Neuron (in vitro differentiated cells): Measurements from ENCODE around the gene TBC1D17.

Experiments used
- H2AFZ ChIP-seq: one replicate; pipeline ENCODE4 v1.6.1; 2013; ENCODE audit warnings: low read depth, mild to moderate bottlenecking, inconsistent platforms, low read length, moderate library complexity
- H3K27me3 ChIP-seq: one replicate; pipeline ENCODE4 v1.6.1; 2013; ENCODE audit warnings: low read length; ENCODE audit not compliant: insufficient read depth
- H3K36me3 ChIP-seq: one replicate; pipeline ENCODE4 v1.6.1; 2013; ENCODE audit warnings: low read length; ENCODE audit not compliant: insufficient read depth
- H3K4me1 ChIP-seq: one replicate; pipeline ENCODE4 v1.6.1; 2013; ENCODE audit warnings: low read length; ENCODE audit not compliant: insufficient read depth
- H3K4me3 ChIP-seq: 2 replicates; pipeline ENCODE4 v1.5.1; 2013; ENCODE audit warnings: mild to moderate bottlenecking, low read length, moderate library complexity
- H3K9me3 ChIP-seq: one replicate; pipeline ENCODE4 v1.6.1; 2013; ENCODE audit warnings: low read length

TBC1D17 gene

DNA sequence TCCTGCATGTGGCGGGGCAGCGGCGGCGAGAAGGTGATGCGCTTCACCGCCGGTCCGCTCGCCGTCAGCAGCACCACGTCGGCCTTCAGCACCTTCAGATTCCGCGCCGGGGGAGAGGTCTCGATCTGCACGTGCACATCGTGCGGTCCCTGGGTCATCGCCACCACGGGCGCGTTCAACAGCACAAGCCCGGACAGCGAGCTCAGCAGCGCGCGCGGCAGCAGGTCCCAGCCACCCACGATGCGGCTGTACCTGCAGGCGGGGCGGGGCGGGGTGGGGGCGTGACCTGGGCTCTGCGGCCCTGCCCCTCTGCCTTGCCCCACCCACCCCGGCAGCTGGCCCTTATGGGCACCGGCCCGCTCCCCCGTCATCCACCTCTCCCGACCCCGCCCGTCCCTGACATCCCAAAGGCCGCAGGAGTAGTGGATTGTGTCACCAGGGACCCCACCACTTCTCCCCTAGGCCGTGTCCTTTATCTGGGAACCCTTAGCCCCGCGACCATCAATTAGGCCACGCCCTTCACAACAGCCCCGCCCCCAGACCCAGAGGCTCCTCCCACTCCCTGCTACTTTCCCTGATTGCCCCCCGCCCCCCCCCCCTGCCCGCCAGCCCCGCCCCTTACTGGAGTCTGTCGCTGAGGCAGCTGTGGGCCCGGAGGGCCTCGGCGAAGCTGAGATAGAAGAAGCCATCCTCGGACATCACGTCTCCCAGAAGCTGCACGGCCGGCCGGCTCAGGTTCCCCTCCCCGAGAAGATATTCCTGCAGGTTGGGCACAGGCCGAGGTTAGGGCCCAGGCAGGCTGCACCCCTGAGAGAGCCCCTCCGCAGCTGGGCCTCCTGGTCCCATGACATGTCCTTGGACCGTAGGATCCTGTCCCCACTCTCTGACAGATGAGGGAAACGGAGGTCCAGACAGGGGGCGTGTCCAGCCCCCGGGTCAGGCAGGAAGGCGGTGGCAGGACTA is 13.1 kb downstream of the TBC1D17 start:
- peaks cover 3% of the 10 kb centered on the region for H3K9me3 ChIP-seq
- H3K27me3 ChIP-seq, result no peaks in the 10 kb centered on the region
- H2AFZ ChIP-seq, result no peak overlapping the region
- H3K36me3 ChIP-seq, result peaks cover 2% of the 10 kb centered on the region
- H3K4me1 ChIP-seq, result no peaks in the 10 kb centered on the region
- H3K4me3 ChIP-seq, result no peak overlapping the region

DNA sequence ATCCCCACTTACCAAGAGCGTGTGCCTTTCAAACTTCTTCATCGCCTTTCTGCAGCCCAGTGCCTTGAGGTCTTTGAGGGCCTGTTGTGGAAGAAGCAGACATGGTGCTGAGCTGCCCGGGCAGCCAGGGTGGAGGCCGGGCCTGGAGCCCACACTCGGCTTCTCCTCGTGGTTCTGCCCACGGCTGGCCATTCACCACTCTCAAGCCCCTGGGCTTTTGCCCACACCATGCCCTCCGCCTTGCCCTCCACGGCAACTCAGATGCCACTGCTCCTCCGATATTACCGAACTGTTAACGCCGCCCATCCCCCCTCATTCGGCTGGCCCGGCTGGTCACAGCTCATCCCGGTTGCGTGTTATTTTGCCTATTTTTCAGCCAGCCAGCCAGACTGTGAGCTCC is 13.9 kb downstream of the TBC1D17 start:
- H3K4me3 ChIP-seq, result no peak overlapping the region
- H2AFZ ChIP-seq, result no peak overlapping the region
- no peaks in the 10 kb centered on the region for H3K27me3 ChIP-seq
- peaks cover 3% of the 10 kb centered on the region for H3K9me3 ChIP-seq
- no peaks in the 10 kb centered on the region for H3K4me1 ChIP-seq
- H3K36me3 ChIP-seq, result peaks cover 2% of the 10 kb centered on the region

DNA sequence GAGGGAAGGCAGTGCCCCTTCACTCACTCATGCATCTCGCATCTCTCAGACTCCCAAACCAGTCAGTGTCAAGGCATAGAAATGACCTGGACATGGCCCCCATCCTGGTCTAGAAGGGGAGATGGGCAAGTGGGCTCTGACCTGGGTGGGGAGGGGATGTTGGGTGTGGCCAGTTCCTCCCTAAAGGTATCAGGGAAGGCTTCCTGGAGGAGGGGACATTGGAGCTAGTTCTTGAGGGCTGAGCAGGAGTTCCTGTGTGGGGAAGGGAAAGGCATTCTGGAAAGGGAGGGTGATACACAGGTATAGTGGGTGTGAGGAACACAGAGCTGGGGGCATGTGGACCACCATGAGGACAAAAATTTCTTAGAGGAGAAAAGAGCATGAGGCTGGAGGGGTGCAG is 15.2 kb downstream of the TBC1D17 start:
- no peak overlapping the region for H2AFZ ChIP-seq
- no peak overlapping the region for H3K4me3 ChIP-seq
- peaks cover 2% of the 10 kb centered on the region for H3K36me3 ChIP-seq
- peaks cover 3% of the 10 kb centered on the region for H3K9me3 ChIP-seq
- peaks cover 4% of the 10 kb centered on the region for H3K4me1 ChIP-seq
- peaks cover 5% of the 10 kb centered on the region for H3K27me3 ChIP-seq

DNA sequence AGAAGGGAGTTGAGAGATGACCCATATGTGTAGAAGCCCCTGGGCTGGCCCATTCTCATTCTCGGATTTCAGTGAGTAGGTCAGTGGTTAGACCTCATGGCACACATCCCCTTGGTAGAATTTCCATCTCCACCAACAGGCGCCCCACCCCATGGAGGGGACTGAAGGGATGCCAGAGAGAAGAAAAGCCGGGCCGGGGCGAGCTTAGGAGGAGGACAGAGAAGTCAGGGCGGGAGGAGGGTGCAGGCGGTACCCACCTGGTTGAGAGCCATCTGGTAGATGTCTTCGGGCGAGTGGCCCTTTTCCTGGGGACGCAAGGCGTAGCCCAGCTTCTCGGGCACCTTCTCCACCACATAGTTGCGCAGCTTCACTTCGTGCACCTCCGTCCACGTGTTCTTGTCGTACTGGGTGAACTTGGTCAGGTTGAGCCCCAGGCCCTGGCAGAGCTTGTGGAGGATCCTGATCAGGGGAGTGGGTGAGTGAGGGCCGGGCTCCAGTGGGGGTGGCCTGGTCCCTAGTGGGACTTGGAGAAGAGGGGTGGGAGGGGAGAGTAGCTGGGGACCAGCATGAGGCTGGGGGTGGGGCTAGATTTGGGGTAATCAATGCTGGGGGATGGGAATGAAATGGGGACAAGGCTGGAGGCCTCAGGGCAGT is 16.6 kb downstream of the TBC1D17 start:
- Histone ChIP-seq H3K4me3 (no peak overlapping the region), H2AFZ (no peak overlapping the region), H3K27me3 (peaks cover 5% of the 10 kb centered on the region), H3K4me1 (peaks cover 6% of the 10 kb centered on the region), H3K9me3 (peaks cover 3% of the 10 kb centered on the region), H3K36me3 (no peaks in the 10 kb centered on the region)

DNA sequence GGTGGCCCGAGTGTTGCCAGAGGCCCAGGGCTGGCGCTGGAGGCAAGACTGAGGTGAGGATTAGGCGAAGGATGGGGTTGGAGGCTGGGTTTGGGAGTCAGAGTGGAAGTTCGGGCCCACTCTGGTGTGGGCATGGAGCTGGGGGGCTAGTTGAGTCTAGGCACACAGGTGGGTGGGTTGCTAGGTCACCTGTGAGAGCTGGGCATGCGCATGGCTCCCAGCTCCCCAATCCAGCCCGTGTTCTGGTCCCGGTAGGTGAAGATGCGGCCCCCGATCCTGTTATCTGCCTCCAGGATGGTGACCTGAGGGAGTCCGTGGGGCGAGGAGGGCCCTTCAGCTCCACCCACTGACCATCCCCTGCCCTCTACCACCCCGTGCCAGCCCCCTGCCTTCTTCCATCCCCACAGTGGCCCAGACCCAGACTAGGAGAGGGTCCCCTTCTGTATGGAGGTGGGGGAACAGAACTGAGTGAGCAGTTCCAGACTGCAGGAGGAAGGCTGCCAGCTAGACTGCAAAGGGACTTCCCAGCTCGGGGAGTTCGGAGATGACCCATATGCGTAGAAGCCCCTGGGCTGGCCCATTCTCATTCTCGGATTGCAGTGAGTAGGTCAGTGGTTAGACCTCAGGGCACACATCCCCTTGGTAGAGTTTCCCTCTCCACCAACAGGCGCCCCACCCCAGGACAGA is 17.5 kb downstream of the TBC1D17 start:
- Histone ChIP-seq H2AFZ (no peak overlapping the region), H3K4me3 (no peak overlapping the region), H3K9me3 (peaks cover 2% of the 10 kb centered on the region), H3K4me1 (peaks cover 6% of the 10 kb centered on the region), H3K27me3 (peaks cover 5% of the 10 kb centered on the region), H3K36me3 (no peaks in the 10 kb centered on the region)

DNA sequence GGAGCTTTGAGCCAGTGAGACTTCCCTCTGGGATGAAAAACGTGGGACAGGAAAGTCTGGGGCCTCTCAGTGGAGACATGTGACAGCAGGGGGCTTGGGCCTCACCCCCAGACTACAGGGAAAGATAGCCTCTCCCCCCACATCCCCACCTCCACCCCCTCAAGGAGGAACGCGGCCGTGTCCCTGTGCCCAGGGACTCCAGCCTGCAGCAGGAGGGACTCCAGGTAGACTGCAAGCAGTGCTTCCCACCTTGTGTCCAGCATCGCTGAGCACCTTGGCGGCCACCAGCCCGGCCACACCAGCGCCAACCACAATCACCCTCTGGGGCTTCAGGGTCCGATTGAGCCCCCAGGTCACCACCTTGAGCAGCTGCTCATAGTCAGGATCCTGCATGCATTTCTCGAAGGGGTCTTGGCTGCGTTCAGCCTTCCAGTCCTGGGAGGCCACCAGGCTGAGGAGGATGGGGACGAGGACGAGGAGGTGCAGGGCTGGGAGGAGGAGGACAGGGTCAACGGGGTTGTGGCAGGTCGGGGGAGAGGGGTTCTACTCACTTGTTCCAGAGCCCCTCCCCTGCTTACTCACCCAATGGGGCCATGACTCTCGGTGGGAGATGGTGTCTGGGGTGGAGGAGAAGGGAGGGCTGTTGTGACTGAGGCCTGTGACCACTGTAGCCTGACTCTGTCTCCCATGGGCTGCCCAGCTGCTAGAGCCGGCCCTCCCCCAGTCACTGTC is 18.2 kb downstream of the TBC1D17 start:
- peaks cover 6% of the 10 kb centered on the region for H3K4me1 ChIP-seq
- no peak overlapping the region for H2AFZ ChIP-seq
- no peak overlapping the region for H3K4me3 ChIP-seq
- no peaks in the 10 kb centered on the region for H3K9me3 ChIP-seq
- H3K27me3 ChIP-seq, result peaks cover 5% of the 10 kb centered on the region
- no peaks in the 10 kb centered on the region for H3K36me3 ChIP-seq

DNA sequence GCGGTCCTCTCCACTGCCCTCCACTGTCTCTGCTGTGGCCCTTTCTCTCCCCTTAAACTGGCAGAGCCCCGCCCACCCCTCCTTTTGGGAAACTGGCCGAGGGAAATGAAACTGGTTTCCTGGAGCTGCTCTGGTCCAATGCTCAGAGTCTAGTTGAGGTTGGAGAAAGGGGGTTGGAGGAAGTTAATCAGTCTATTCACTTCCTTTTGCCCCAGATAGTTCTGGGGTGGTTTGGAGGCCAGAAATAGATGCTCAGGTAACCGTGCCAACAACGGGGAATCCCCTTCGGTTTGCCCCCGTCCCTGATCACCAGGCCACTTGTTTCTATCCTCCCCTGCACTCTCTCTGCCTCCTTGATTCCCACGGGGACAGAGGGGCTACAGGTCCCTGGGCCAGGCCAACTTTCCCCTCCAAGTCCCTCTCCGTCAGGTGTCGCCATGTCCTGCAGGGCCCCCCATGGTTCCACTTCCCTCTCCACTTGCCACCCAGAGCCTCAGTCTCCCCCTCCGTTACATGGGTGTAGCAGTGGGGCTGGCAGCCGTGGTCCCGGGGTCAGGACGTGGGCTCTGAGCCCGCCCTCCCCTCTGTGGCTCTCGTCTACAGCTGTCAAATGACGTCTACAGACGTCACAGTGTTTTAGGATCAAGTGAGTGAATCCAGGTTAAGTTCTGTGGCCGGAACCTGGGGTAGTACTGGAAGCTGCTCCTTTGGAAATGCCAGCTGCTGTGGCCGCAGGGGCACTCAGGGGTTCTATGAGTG is 19.5 kb downstream of the TBC1D17 start, which contains the start of gene IL4I1:
IL4I1 (minus strand) TSS at position 25 of the 759 bp plus-strand sequence. CDS start 727 bp downstream, outside the sequence.
- Histone ChIP-seq H2AFZ (no peak within 1 kb of the TSS), H3K27me3 (peaks cover 5% of the 10 kb centered on the region), H3K4me1 (peaks cover 6% of the 10 kb centered on the region), H3K9me3 (no peaks in the 10 kb centered on the region), H3K4me3 (no peak within 1 kb of the TSS), H3K36me3 (no peaks in the 10 kb centered on the region)

DNA sequence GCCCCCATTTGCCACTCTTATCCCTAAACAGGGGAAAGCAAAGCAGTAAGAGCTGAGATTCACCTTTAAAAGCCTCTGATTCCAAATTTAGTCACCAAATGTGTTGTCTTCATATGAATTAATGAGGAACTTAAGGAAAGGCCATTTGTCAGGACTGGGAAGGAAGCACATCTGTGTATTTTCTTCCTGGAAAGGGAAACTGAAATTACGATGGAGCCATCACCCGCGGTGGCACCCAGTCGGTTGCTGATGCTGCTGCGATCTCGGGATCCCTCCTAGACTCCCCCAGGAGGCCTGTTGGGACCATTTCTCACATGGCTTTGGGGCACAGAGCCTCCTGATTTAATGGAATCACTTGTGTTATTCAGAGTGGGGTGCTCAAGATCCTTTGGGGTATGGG is 26.6 kb downstream of the TBC1D17 start:
- H3K36me3 ChIP-seq, result peaks cover 24% of the 10 kb centered on the region
- no peaks in the 10 kb centered on the region for H3K9me3 ChIP-seq
- no peak overlapping the region for H2AFZ ChIP-seq
- H3K4me1 ChIP-seq, result no peaks in the 10 kb centered on the region
- H3K4me3 ChIP-seq, result no peak overlapping the region
- H3K27me3 ChIP-seq, result no peaks in the 10 kb centered on the region

DNA sequence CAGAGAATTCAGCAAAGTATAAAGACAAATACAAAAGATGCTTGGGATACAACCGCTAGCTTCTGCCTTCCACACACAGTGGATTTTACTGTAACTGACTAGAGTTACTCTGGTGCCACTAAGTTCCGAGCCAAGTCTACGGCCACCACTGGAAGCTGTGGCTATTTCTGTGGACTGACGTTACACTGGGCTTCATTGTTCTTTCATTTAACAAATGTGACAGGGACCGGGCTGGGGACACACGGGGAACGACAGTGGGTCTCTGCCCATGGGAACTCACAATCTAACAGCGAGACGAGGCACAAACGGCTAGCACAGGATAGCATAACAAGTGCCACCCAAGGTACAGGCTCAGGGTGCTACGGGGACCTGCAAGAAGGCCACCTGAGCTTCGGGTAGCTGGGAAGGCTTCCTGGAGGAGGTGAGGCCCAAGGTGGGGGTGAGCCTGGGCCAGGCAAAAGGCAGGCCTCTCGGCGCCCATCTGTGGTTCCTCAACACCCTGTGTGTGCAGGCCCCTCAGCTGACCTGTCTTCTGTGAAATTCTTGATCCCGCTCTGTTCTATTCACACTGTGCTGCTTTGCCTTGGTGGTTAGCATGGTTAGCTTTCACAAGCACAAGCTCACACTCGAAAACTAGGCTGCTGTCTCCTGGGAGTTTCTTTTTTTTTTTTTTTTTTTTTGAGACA is 29.5 kb downstream of the TBC1D17 start:
- no peak overlapping the region for H2AFZ ChIP-seq
- peaks cover 46% of the 10 kb centered on the region for H3K36me3 ChIP-seq
- no peaks in the 10 kb centered on the region for H3K9me3 ChIP-seq
- no peaks in the 10 kb centered on the region for H3K27me3 ChIP-seq
- H3K4me3 ChIP-seq, result no peak overlapping the region
- H3K4me1 ChIP-seq, result no peaks in the 10 kb centered on the region

DNA sequence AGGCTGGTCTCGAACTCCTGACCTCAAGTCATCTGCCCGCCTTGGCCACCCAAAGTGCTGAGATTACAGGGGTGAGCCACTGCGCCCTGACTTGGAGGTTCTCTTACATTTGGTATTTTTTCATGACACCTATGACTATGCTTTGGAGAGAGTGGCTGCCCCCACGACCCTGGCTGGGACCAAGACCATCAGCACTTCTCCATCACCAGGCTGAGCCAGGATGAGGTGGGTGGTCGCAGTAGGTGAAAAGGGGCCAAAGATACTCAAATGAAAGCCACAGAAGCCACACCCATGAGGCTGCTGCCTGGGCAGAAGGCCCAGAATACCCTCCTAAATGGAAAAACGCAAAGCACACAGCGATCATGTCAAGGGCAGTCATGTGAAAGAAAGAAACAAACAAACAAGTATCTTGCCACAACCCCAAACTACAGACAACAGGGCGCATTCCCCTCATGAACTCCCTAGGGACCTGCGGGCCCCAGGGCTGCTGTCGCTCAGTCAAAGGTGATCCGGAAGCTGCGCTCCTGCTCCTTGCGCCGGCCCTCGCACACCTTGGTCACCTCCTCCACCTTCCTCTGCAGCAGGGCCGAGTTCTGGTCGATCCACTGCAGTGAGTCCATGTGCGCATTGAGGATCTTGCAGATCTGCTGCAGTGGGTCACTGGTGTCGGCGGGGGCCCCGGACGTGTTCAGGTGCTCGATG is 30.4 kb downstream of the TBC1D17 start:
- no peak overlapping the region for H3K4me3 ChIP-seq
- no peak overlapping the region for H2AFZ ChIP-seq
- H3K36me3 ChIP-seq, result peaks cover 53% of the 10 kb centered on the region
- H3K4me1 ChIP-seq, result no peaks in the 10 kb centered on the region
- no peaks in the 10 kb centered on the region for H3K9me3 ChIP-seq
- H3K27me3 ChIP-seq, result no peaks in the 10 kb centered on the region
